Motor neuron (in vitro differentiated cells): ENCODE data around the gene GOLGA1. TPM values are rescaled to one million over a fixed set of nuclear protein-coding genes. Genes with fewer than 3 reads are reported as not detected.

Source experiments
- ATAC-seq, 8 experiments: fragments of 200-7000 bp; cut with Tn5 transposase; replicated peaks in 6 of 8; 2 replicates each; pipeline ENCODE4 v1.8.0; 2021; ENCODE audit warnings: mild to moderate bottlenecking in 8 of 8, moderate library complexity in 8 of 8
- H3K27ac ChIP-seq, 2 donors: fragments of 250-450 bp; sonication (Bioruptor Pico); 2 replicates each; pipeline ENCODE4 v1.9.0; 2021; ENCODE audit warnings: antibody characterized with exemption in 2 of 2, mild to moderate bottlenecking in 2 of 2, moderate library complexity in 1 of 2
- H3K4me1 ChIP-seq, 2 donors: fragments of 250-450 bp; sonication (Bioruptor Pico); replicated peaks in 1 of 2; 2 replicates each; pipeline ENCODE4 v1.6.1; 2021; ENCODE audit warnings: antibody characterized with exemption in 2 of 2, mild to moderate bottlenecking in 2 of 2, moderate library complexity in 1 of 2
- H3K4me3 ChIP-seq, 5 donors: fragments of 250-450 bp; sonication (Bioruptor Pico); 2 replicates each; pipeline ENCODE4 v1.9.0; 2021; ENCODE audit warnings: antibody characterized with exemption in 5 of 5, mild to moderate bottlenecking in 5 of 5, moderate library complexity in 4 of 5
- WGBS, 10 experiments: fragments of 450-650 bp; shearing (Covaris generic); methylation state at CpG; one replicate each; pipeline ENCODE4 v1.0.0; 2022; 5-methylcytosine and 5-hydroxymethylcytosine counted together
- in situ Hi-C, 9 experiments: fragments of 400-800 bp; cut with MboI; loops; one replicate each; pipeline ENCODE4 v1.15.0; 2021; ENCODE audit warnings: low sequenced_read_pairs in 9 of 9, low pct_unique_long_range_greater_than_20kb in 2 of 9; ENCODE audit not compliant: unreplicated experiment in 9 of 9
- total RNA-seq, 8 experiments: library from RNA; unstranded; fragments of 300-600 nt; gene quantifications; 2 replicates each; pipeline versions ENCODE4 v1.2.3 to v1.2.4, GENCODE V29; 2022

GOLGA1 gene
- total RNA-seq, 8 experiments from 2014 or later = 8.8 to 18.8 (median 14.3) TPM

DNA sequence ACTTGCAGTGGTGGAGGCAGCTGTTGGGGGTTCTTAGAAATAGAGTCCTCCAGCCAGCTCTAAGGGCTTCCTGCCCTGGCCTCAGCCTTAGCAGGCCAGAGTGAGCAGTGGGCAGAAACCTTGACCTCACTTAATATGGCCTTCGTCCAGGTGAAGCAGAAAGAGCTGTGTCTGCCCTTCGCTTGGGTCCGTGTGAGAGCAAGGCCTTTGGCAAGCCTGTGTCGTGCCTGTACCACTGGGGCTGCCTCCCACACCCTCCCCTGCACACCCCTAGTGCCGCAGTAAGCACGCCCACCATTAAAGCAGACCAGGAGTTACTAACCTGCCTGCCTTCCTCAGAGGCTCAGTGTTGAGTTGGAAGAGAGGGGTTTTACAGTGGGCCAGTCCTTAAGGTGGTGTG lies 65.4 kb downstream of the GOLGA1 start:
- ATAC-seq = no peak
- no peak overlapping the region for H3K27ac ChIP-seq
- no peak overlapping the region for H3K4me3 ChIP-seq
- H3K4me1 ChIP-seq = peaks cover 7 to 10% of the 10 kb centered on the region in 2 donors
- in situ Hi-C loops = no loop called here
- 93 to 100% (median 94%) methylated on average over 1 to 6 of the region's 6 CpGs; no CpG with 5 or more reads in 4 of the 10 experiments for WGBS, 10 experiments

DNA sequence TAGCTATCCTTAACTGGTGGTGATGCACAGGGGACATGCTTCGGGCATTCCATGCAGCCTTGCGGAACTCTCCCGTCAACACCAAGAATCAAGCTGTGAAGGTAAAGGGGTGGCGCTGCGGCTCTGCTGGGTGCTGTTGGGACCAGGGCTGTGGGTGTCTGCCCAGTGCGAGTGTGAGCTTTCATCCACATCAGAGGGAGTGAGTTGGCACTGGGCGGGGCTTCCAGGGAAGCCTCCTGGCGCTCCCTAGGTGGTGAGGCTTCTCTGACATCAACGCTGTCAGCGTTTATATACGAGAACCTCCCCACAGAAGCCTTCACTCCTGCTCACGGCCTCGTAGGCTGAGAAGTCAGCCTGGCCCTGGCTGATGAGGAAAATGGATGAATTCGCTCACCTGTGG lies 67.2 kb downstream of the GOLGA1 start:
- in situ Hi-C loops = loop anchor here in 1 of 9 experiments (25.0 kb wide), 1 partner anchor 111 kb away; the partner anchor contains the start of gene NR6A1

DNA sequence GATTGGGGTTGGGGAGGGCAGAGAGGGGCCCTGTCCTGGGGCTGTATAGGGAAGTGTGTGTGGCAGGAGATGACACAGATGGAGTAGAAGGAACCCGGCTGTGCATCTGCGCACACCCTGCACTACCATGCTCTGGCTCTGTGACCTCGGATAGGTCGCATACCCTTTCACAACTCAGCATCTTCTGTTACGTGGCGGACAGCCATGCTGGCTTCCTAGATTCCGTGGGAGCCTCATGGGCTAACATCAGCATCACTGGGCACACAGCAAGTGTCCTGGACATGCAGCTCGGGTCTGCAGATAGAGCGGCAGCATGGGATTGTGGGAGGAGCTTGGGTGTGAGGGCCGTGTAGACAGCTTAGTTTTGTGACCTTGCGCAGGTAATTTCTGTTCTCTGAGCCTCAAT lies 69.7 kb downstream of the GOLGA1 start:
- Histone ChIP-seq H3K27ac (no peak overlapping the region), H3K4me3 (no peak overlapping the region), H3K4me1 (peaks cover 15 to 18% of the 10 kb centered on the region in 2 donors)
- in situ Hi-C loops = loop anchor here in 1 of 9 experiments (25.0 kb wide), 1 partner anchor 109 kb away; the partner anchor contains the start of gene NR6A1
- ATAC-seq = no peak
- 60 to 83% (median 73%) methylated on average over 1 to 4 of the region's 11 CpGs; no CpG with 5 or more reads in 7 of the 10 experiments for WGBS, 10 experiments

More for the DNA sequence above, 67.2 kb downstream of the GOLGA1 start:
- no peak for ATAC-seq
- no peak overlapping the region for H3K4me3 ChIP-seq
- H3K4me1 ChIP-seq = peaks cover 9 to 14% of the 10 kb centered on the region in 2 donors
- no peak overlapping the region for H3K27ac ChIP-seq
- WGBS, 10 experiments = 88 to 100% (median 96%) methylated on average over 1 to 12 of the region's 14 CpGs; no CpG with 5 or more reads in 4 of the 10 experiments

DNA sequence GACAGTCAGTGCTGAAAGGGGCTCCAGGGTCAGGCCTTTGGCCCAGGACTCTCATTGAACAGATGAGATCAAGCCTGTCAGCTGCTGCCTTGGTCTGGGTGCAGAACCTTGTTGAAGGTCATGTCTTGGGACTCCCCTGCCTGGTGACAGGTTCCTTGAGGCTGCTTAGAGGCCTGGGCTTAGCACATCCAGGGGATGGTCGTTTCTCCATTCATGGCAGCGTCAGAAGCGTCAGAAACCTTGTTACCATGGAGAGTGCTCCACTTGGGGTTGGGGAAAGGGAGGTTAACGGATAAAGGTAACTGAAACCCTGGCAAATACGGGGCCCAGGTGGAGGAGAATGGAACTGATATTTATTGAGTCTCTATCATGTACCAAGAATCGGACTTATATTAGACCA lies 70.2 kb downstream of the GOLGA1 start:
- Histone ChIP-seq H3K27ac (peak overlapping the region in 1 of 2 donors; percentile 15), H3K4me3 (peak overlapping the region; percentile 85 to 95 (median 89)), H3K4me1 (peaks cover 15 to 18% of the 10 kb centered on the region in 2 donors)
- in situ Hi-C loops = loop anchor here in 1 of 9 experiments (25.0 kb wide), 1 partner anchor 108 kb away; the partner anchor contains the start of gene NR6A1
- no peak for ATAC-seq
- WGBS, 10 experiments = 30 to 80% (median 51%) methylated on average over 1 to 6 of the region's 6 CpGs; no CpG with 5 or more reads in 4 of the 10 experiments

DNA sequence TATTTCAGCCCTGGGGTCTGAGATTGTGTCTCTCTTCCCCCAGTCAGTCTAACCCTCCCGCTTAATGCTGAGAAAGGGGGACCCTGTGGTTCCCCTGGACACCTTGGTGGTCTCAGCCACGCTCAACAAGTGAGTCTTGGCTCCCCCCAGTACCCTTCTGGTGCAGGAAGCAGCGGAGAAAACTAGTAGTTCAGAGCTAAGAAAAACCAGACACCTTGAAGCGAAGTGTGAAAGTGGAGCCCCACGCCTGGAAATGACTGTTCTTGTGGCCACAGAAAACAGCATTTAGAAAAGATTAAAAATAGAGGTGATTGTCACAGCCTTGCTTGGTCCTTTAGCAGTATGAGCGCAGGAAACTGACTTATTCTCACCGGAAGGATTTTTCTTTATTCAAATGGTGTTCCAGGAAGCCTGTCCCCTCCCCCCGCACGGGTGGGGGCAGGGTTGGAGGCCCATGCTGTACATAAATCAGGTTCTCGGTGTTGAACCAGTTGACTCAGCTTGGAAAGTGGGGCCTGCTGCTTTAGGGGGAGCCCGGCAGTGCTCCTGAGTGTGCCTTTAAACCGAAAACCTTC lies 70.8 kb downstream of the GOLGA1 start:
- peak in 3 of 8 experiments; percentile 4 to 11 (median 10) for ATAC-seq
- WGBS, 10 experiments = 0 to 18% (median 3%) methylated on average over 1 to 8 of the region's 12 CpGs; no CpG with 5 or more reads in 1 of the 10 experiments
- peak overlapping the region; percentile 90 to 95 for H3K27ac ChIP-seq
- in situ Hi-C loops = loop anchor here in 1 of 9 experiments (25.0 kb wide), 1 partner anchor 108 kb away; the partner anchor contains the start of gene NR6A1
- peak overlapping the region; percentile 85 to 95 (median 89) for H3K4me3 ChIP-seq
- H3K4me1 ChIP-seq = peaks cover 15 to 18% of the 10 kb centered on the region in 2 donors

DNA sequence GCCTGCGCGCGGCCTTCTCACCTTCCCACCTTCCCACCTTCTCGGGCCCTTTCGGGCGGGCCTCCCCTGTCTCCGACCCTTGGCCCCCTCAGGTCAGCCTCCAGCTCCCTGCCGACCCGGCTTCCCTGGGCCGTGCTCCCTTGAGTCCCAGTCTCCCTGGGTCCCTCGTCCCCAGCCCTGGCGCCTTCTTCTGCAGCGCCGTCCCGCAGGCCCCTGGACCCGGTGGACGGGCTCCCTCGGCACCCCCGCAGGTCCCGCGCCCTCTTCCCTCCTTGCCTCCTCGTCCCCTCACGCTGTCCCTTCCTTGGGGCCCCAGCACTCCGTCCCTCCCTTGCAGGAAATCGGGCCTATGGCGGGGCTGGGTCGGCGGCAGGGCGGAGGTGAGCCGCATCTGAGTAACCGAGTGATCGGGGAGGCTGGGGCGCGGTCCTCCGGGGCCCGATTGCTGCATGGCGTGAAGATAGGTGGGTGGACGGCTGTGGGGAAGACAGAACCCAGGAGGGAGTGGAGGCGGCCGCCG lies 71.4 kb downstream of the GOLGA1 start:
- in situ Hi-C loops = loop anchor here in 1 of 9 experiments (25.0 kb wide), 1 partner anchor 107 kb away; the partner anchor contains the start of gene NR6A1
- H3K27ac ChIP-seq = peak overlapping the region; percentile 90 to 95
- peak overlapping the region; percentile 85 to 95 (median 89) for H3K4me3 ChIP-seq
- ATAC-seq = peak; percentile 3 to 19 (median 14)
- peaks cover 15 to 18% of the 10 kb centered on the region in 2 donors for H3K4me1 ChIP-seq
- WGBS, 10 experiments = 0% methylated on average over 1 to 8 of the region's 41 CpGs; no CpG with 5 or more reads in 6 of the 10 experiments

DNA sequence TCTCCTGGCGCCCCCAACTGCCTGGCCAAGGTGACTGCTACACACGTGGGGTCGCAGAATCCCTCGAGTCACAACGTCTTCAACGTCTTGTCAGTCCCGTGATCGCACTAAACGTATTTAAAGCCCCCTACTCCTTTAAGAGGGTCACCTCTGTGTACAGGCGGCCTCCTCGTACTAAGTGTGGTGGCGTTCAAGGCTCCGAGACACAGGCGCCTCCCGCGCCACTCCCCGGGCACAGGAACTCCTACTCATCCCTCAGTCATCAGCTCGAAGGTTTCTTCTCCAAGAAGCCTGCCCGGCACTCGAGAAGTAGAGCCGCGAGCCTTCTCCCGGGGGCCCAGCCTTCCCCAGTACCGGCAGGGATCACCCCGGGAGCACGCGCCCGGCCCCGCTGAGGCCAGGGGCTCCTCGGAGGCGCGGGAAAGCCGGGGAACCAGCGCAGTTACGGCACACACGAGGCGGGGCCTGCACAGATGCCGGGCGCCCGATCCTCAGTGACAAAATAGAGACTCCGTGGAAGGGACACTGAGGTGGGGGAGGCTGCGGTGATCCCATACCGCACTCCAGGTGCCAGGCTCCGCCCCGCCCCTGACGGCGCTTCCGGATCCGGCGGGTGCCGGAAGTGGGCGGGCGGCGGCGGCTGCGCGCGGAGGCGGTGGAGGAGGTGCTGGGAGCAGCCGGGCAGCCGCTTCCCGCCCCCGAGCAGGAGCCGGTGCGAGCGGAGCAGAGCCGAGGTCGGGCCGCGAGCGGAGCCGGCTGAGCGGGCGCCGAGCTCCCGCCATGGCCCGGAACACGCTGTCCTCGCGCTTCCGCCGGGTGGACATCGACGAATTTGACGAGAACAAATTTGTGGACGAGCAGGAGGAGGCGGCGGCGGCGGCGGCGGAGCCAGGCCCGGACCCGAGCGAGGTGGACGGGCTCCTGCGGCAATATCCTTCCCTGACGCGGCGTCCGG lies 72.1 kb downstream of the GOLGA1 start:
- Histone ChIP-seq H3K27ac (peak overlapping the region; percentile 90 to 95), H3K4me3 (peak overlapping the region; percentile 85 to 95 (median 89)), H3K4me1 (peaks cover 15 to 18% of the 10 kb centered on the region in 2 donors)
- peak; percentile 78 to 95 (median 90) for ATAC-seq
- in situ Hi-C loops = loop anchor here in 1 of 9 experiments (25.0 kb wide), 1 partner anchor 106 kb away; the partner anchor contains the start of gene NR6A1
- 0 to 1% (median 0%) methylated on average over 4 to 32 of the region's 101 CpGs; no CpG with 5 or more reads in 5 of the 10 experiments for WGBS, 10 experiments

DNA sequence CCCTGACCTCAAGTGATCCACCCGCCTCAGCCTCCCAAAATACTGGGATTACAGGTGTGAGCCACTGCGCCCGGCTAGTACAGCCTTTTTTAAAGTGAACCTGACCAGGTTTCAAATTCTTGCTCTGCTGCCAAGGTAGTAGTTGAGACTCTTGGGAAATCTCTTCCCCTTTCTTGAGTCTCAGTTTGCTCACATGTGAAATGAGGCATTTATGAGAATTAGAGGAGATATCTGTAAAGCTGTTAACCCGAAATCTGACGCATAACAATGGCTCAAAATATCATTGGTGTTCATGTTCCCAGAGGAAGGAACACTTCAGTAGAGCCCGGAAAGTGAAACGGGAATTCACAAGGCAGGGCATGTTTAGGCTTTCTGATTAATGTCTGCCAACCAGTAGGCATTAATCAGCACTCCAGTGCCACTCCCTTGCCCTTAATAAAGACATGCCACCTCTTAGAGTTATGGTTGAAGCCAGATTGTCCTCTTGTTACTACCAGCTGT lies 77.5 kb downstream of the GOLGA1 start:
- H3K27ac ChIP-seq = no peak overlapping the region
- ATAC-seq = no peak
- no peak overlapping the region for H3K4me3 ChIP-seq
- H3K4me1 ChIP-seq = peaks cover 15 to 19% of the 10 kb centered on the region in 2 donors
- WGBS, 10 experiments = 7 to 100% (median 93%) methylated on average over 2 to 7 of the region's 7 CpGs; no CpG with 5 or more reads in 1 of the 10 experiments
- in situ Hi-C loops = loop anchor here in 1 of 9 experiments (25.0 kb wide), 1 partner anchor 101 kb away; the partner anchor contains the start of gene NR6A1

DNA sequence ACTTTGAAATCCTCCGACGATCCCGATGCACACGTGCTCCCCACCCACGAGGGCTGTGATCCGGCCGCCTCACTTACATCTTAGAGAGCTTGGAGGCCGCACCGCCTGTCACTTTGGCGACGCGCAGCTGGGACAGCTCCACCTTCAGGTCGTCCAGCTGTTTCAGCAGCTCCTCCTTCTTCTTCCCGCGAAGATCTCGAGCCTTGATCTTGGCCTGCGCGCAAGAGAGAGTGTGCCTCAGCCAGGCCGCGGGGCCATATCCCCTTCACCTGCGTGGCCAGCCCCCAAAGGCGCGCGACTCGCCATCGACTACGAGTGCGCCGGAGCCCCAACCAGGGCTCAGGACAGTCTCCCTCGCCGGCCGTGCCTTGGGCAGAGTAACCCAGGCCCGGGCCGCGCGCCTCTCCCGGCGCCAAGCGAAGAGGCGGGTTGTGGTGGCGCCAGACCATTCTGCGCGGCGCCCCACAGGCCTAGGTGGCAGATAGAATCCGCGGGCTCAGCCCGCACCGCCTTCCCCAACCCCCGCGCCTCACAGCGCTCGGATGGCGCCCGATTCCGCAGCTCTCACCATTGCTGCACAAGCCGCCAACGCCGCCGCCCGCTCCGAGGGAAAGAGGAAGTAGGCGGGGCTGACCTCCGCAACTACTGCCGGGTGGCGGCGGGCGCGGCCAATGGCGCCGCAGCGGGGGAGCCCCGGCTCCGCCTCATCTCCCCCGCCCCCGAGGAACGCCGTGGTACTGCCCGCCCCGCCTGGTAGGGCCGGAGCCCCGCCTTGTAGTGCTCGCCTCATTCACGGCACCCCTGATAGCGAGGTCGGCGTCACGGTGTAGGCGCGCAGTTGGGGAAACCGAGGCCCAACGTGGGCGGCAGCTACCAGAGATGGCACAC lies 79.3 kb downstream of the GOLGA1 start, which contains the start of the genes ARPC5L and RPL35:
TSS of gene ARPC5L (plus strand) at position 789 of the 888 bp plus-strand sequence. CDS start 7,161 bp downstream, outside the sequence.
TSS of gene RPL35 (minus strand) at position 616 of the 888 bp plus-strand sequence. CDS start at position 571, 45 bp downstream.
- peak within 1 kb of the TSS; percentile 83 to 93 for H3K27ac ChIP-seq
- in situ Hi-C loops = loop anchor here in 1 of 9 experiments (25.0 kb wide), 1 partner anchor 99 kb away; the partner anchor contains the start of gene NR6A1
- 0 to 9% (median 0%) methylated on average over 2 to 15 of the region's 92 CpGs; no CpG with 5 or more reads in 6 of the 10 experiments for WGBS, 10 experiments

DNA sequence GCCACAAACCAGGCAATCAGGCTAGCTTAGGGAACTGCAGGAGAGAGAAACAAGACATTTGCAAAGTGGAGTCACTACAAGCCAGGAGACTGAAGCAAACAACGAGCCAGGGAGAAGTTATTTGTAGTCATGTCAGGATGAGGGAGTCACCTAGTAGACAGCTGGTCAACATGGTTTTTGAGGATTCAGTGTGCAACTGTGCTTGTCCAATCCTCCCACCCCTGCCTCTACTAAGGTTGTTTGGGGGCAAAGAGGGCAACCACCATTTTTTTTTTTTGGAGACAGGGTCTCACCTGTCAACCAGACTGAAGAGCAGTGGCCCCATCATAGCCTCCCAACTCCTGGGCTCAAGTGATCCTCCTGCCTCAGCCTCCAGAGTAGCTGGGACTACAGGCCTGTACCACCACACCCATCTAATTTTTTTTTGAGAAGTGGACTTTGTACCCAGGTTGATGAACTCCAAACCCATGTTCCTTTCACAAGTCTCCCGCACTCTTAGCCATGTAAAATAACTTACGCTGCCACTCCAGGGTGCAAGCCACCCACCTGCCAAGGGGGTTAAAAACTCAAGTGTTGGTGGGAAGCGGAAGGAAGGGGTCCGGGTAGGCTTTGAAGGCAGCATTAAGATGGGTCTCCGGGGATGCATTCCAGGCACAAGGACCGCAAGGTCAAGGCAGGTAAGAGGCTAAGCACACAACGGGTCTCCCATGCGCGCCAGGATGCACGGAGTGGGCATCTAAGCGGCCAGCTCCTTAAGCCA lies 80.1 kb downstream of the GOLGA1 start:
- H3K27ac ChIP-seq = peak overlapping the region in 1 of 2 donors; percentile 93
- ATAC-seq = no peak
- peak overlapping the region; percentile 74 to 93 (median 85) for H3K4me3 ChIP-seq
- in situ Hi-C loops = loop anchor here in 1 of 9 experiments (25.0 kb wide), 1 partner anchor 98 kb away; the partner anchor contains the start of gene NR6A1
- WGBS, 10 experiments = 0 to 10% (median 0%) methylated on average over 1 to 8 of the region's 12 CpGs; no CpG with 5 or more reads in 1 of the 10 experiments
- peaks cover 9 to 15% of the 10 kb centered on the region in 2 donors for H3K4me1 ChIP-seq

More for the DNA sequence above, 79.3 kb downstream of the GOLGA1 start, which contains the start of the genes ARPC5L and RPL35:
- Histone ChIP-seq H3K4me1 (peaks cover 9 to 15% of the 10 kb centered on the region in 2 donors), H3K4me3 (peak within 1 kb of the TSS; percentile 74 to 93 (median 85))
- peak; percentile 86 to 97 (median 95) for ATAC-seq
